K562 (cell line): ENCODE data around the gene GPR108. TPM values are rescaled to one million over a fixed set of nuclear protein-coding genes. Genes with fewer than 3 reads are reported as not detected.

ENCODE experiments used
- FOS ChIP-seq: IDR thresholded peaks from 3 replicates; pipeline ENCODE4 v1.6.1; 2011; ENCODE audit not compliant: insufficient read length; ENCODE audit errors: extremely low read depth
- HDAC6 ChIP-seq: IDR thresholded peaks from 2 replicates; pipeline ENCODE4 v1.6.1; 2012; ENCODE audit warnings: low read depth, mild to moderate bottlenecking, control low read depth, inconsistent platforms, low read length, moderate library complexity
- HINFP ChIP-seq: fragments of 450-650 bp; conservative IDR thresholded peaks from 2 replicates; pipeline ENCODE4 v1.6.1; 2016; ENCODE audit warnings: missing genetic modification characterization, low read depth, mild to moderate bottlenecking, control low read depth, missing compliant biosample characterization
- KAT8 ChIP-seq: fragments of 450-650 bp; IDR thresholded peaks from 2 replicates; pipeline ENCODE4 v1.6.1; 2016; ENCODE audit warnings: low read depth, mild to moderate bottlenecking
- NFATC3 ChIP-seq: fragments of 450-650 bp; IDR thresholded peaks from 2 replicates; pipeline ENCODE4 v1.6.1; 2017; ENCODE audit warnings: mild to moderate bottlenecking
- PCBP1 ChIP-seq: fragments of 200-400 bp; formaldehyde crosslinking; IDR thresholded peaks from 2 replicates; pipeline ENCODE4 v1.6.1; 2018; ENCODE audit warnings: mild to moderate bottlenecking, low read depth, low read length; ENCODE audit not compliant: poor library complexity, severe bottlenecking
- RAD21 ChIP-seq, 2 experiments: fragments of 250-450 bp in 1 of 2; fragments of 450-650 bp in 1 of 2; sonication (Bioruptor Pico) in 1 of 2; formaldehyde crosslinking in 1 of 2; IDR thresholded peaks in 1 of 2; conservative IDR thresholded peaks in 1 of 2; 2 replicates each; pipeline versions ENCODE4 v1.4.0 to v1.8.0; 2020 to 2022; ENCODE audit warnings: mild to moderate bottlenecking in 2 of 2, moderate library complexity in 1 of 2
- RB1 ChIP-seq: fragments of 450-650 bp; IDR thresholded peaks from 2 replicates; pipeline ENCODE4 v1.6.1; 2017; ENCODE audit warnings: low read depth, mild to moderate bottlenecking
- SETDB1 ChIP-seq: IDR thresholded peaks from one replicate; pipeline ENCODE4 v1.6.1; 2012; ENCODE audit warnings: low read length, control low read depth, inconsistent platforms
- SIN3B ChIP-seq: fragments of 450-650 bp; IDR thresholded peaks from 2 replicates; pipeline ENCODE4 v1.6.1; 2017; ENCODE audit warnings: low read depth, mild to moderate bottlenecking, moderate library complexity
- SIRT6 ChIP-seq: IDR thresholded peaks from one replicate; pipeline ENCODE4 v1.6.1; 2012; ENCODE audit warnings: low read depth, mild to moderate bottlenecking, control low read depth, inconsistent platforms, low read length, moderate library complexity
- SMAD2 ChIP-seq: fragments of 150-350 bp; IDR thresholded peaks from 2 replicates; pipeline ENCODE4 v1.6.1; 2014; ENCODE audit warnings: low read depth, mild to moderate bottlenecking, low read length
- WHSC1 ChIP-seq: IDR thresholded peaks from one replicate; pipeline ENCODE4 v1.6.1; 2012; ENCODE audit warnings: low read length, control low read depth, inconsistent platforms
- ZBTB11 ChIP-seq, 3 experiments: fragments of 200-800 bp in 1 of 3; fragments of 250-450 bp in 1 of 3; fragments of 450-650 bp in 1 of 3; sonication (Bioruptor Pico) in 1 of 3; sonication (Bioruptor generic) in 1 of 3; formaldehyde crosslinking in 1 of 3; IDR thresholded peaks; 2 replicates each; pipeline versions ENCODE4 v1.6.1 to v1.8.0; 2016 to 2022; ENCODE audit warnings: mild to moderate bottlenecking in 2 of 3, missing genetic modification characterization in 2 of 3, missing compliant biosample characterization in 1 of 3, moderate library complexity in 1 of 3
- ZBTB17 ChIP-seq: fragments of 450-650 bp; formaldehyde crosslinking; IDR thresholded peaks from 2 replicates; pipeline ENCODE4 v1.4.0; 2020; ENCODE audit warnings: mild to moderate bottlenecking
- ZNF12 ChIP-seq: sonication (generic); formaldehyde crosslinking; IDR thresholded peaks from 2 replicates; pipeline ENCODE4 v1.4.0; 2020; ENCODE audit warnings: mild to moderate bottlenecking, missing genetic modification reagents
- ZNF140 ChIP-seq: fragments of 250-450 bp; sonication (Bioruptor Pico); IDR thresholded peaks from 2 replicates; pipeline ENCODE4 v1.8.0; 2021; ENCODE audit warnings: moderate library complexity, mild to moderate bottlenecking, inconsistent platforms
- ZNF253 ChIP-seq: fragments of 250-450 bp; sonication (Bioruptor Pico); conservative IDR thresholded peaks from 2 replicates; pipeline ENCODE4 v1.6.1; 2021; ENCODE audit warnings: mild to moderate bottlenecking
- ZNF3 ChIP-seq: fragments of 250-450 bp; sonication (Bioruptor Pico); IDR thresholded peaks from 2 replicates; pipeline ENCODE4 v1.5.0; 2021; ENCODE audit warnings: mild to moderate bottlenecking, moderate library complexity
- ZNF316 ChIP-seq: fragments of 450-650 bp; IDR thresholded peaks from 2 replicates; pipeline ENCODE4 v1.6.1; 2016
- polyA plus RNA-seq, 8 experiments: library from polyadenylated mRNA; depleted of rRNA in 4 of 8; stranded (reverse) in 5 of 8; unstranded in 3 of 8; fragments of >200 nt; fragmentation: Nextera tagmentation in 2 of 8; fragmentation: Illumina TruSeq in 1 of 8; extraction: Ambion mirVana in 2 of 8; extraction: Trizol in 1 of 8; gene quantifications; 2 replicates each; pipeline versions ENCODE4 v1.2.1 to v1.2.3, GENCODE V29; 2011 to 2014; ENCODE audit warnings: inconsistent platforms in 1 of 8, missing spikeins in 1 of 8
- total RNA-seq, 7 experiments: library from RNA; depleted of rRNA in 6 of 7; stranded (reverse); fragments of >200 nt in 6 of 7; fragmentation: Illumina TruSeq in 2 of 7; extraction: Trizol in 2 of 7; gene quantifications; 2 replicates each; pipeline versions ENCODE4 v1.2.1 to v1.2.3, GENCODE V29; 2011 to 2021; ENCODE audit warnings: low replicate concordance in 1 of 7
- TF ChIP-seq, protein P1 (sequence below): fragments of 250-450 bp; sonication (Bioruptor Pico); IDR thresholded peaks from 2 replicates; pipeline ENCODE4 v1.9.0; 2021; ENCODE audit warnings: mild to moderate bottlenecking
- TF ChIP-seq, protein P2 (sequence below): fragments of 250-450 bp; sonication (Bioruptor Pico); IDR thresholded peaks from 2 replicates; pipeline ENCODE4 v1.6.1; 2021; ENCODE audit warnings: mild to moderate bottlenecking

The GPR108 gene
- total and polyA plus RNA-seq, 9 of the 15 experiments (the other 6 are each of a cell fraction or from before 2014, with no cell fraction given): 2.4 to 33.2 (median 24.4) TPM

GRCh38 chr19:6740589-6741343 is 3.4 kb upstream of the GPR108 start (continued):
- TF ChIP-seq, protein P1, sequence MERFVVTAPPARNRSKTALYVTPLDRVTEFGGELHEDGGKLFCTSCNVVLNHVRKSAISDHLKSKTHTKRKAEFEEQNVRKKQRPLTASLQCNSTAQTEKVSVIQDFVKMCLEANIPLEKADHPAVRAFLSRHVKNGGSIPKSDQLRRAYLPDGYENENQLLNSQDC (CRISPR knock-in tag): no peak
- TF ChIP-seq ZBTB17 (CRISPR knock-in tag): no peak
- no peak for TF ChIP-seq RAD21 (CRISPR knock-in tag; conservative IDR thresholded peaks at IDR 0.05 in 1 of 2, IDR thresholded peaks at IDR 0.05 in 1 of 2)
- TF ChIP-seq NFATC3: no peak
- TF ChIP-seq FOS: no peak
- peak; percentile 90 for TF ChIP-seq RB1
- no peak for TF ChIP-seq SIN3B
- TF ChIP-seq ZNF253 (CRISPR knock-in tag): no peak
- peak in 1 of 3 experiments; percentile 56; a peak in 1 of 6 replicates for TF ChIP-seq ZBTB11 (CRISPR knock-in tag; IDR thresholded peaks at IDR 0.05)
- no peak for TF ChIP-seq SIRT6
- peak; percentile 61 for TF ChIP-seq PCBP1
- TF ChIP-seq KAT8: no peak
- TF ChIP-seq ZNF316: peak; percentile 45
- TF ChIP-seq HINFP (tag): no peak
- no peak for TF ChIP-seq WHSC1
- no peak for TF ChIP-seq ZNF12 (CRISPR knock-in tag)
- TF ChIP-seq ZNF3 (CRISPR knock-in tag): no peak
- no peak for TF ChIP-seq SMAD2
- no peak for TF ChIP-seq HDAC6
- no peak for TF ChIP-seq SETDB1
- no peak for TF ChIP-seq ZNF140 (CRISPR knock-in tag)
- TF ChIP-seq, protein P2, sequence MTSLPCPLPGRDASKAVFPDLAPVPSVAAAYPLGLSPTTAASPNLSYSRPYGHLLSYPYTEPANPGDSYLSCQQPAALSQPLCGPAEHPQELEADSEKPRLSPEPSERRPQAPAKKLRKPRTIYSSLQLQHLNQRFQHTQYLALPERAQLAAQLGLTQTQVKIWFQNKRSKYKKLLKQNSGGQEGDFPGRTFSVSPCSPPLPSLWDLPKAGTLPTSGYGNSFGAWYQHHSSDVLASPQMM (CRISPR knock-in tag): no peak
